SW 1271 (cell line): ENCODE data around the gene ARHGAP10.
A peak's percentile ranks its signal among the peaks of the same experiment; 100 is the strongest.
"Not testable (repeated sequence)": the region's sequence is repeated elsewhere in the genome, so short reads cannot be mapped to it uniquely, and the experiment has no call there.

ENCODE experiments used
- DNase-seq, 2 experiments: peaks; one replicate each; lab custom pipeline; 2025; lab: John Stamatoyannopoulos, UW

Gene ARHGAP10

GRCh38 chr4:147853706-147854105 is 121.8 kb downstream of the ARHGAP10 start:
- no peak for DNase-seq

- DNase-seq, result no peak
Measured at GRCh38 chr4:147854154-147854553, 122.3 kb downstream of the ARHGAP10 start.

GRCh38 chr4:147855571-147856009 is 123.7 kb downstream of the ARHGAP10 start:
- no peak for DNase-seq

DNA sequence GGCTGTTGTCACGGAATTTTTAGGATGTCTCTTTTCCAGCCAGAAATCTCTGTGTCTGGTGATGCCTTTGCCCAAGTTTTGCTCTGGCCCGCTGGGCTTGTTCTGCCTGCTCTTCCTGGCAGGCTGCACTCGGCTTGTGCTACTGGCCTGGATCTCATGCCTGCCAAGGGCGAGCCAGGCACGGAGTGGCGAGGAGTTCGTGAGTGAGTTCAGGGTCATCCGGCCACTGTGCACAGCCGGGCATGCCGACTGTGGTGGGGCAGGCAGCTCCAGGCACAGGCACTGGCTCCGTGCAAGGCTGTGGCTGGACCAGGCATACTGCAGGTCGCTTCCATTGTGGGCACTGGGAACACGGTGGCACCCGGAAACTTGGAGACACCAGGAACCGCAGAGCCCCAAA is 129.1 kb downstream of the ARHGAP10 start:
- no peak for DNase-seq

DNA sequence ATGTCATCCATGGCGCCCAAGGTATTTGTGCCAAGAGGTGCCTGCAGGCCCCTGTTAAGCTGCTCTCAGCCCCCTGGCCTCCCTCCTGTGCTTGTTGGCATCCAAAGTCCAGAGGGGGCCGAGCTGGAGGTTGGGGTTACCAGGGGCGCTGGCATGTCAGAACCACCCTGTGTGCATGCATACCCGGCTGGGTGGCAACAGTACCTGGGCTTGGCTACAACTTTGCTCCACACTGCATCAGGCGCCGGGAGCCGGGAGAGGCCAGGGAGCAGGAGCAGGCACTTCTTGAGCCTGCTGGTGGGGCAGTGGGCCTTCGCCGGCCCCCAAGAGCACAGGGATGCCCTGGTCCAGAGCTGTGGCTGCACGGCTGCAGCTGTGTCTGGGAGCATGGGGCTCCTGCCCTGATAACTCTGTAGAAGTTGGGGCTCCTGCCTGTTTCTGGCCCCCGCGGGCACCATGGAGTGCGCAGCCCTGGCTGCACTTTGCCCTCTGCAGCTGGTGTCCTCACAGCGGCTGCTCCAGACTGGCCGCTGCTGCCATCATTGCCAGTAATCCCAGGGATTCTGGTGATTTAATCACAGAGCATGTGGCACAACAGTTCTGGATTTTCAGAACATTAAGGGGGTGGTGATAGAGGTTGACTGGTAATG is 130.3 kb downstream of the ARHGAP10 start:
- DNase-seq, result no peak

DNA sequence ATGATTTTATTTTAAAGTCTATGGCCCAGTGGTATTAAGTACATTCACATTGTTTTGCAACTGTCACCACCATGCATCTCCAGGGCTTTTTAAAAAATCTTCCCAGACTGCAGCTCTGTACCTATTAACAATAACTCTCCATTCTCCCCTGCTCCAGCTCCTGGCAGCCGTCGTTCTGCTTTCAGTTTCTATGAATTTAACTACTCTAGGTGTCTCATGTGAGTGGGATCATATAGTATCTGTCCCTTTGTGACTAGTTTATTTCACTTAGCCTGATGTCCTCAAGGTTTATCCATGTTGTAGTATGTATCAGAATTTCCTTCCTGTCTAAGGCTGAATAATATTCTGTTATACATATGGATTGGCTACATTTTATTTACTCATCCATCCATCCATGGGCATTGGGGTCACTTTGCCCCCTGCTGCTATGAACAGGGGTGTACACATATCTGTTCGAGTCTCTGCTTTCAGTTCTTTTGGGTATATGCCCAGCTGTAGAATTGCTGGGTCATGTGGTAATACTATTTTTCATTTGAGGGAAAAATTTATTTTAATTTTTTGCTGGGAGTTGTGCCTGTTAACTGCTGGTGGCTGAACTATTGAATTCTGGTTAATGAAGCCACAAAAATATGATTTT is 131.3 kb downstream of the ARHGAP10 start:
- no peak for DNase-seq

DNA sequence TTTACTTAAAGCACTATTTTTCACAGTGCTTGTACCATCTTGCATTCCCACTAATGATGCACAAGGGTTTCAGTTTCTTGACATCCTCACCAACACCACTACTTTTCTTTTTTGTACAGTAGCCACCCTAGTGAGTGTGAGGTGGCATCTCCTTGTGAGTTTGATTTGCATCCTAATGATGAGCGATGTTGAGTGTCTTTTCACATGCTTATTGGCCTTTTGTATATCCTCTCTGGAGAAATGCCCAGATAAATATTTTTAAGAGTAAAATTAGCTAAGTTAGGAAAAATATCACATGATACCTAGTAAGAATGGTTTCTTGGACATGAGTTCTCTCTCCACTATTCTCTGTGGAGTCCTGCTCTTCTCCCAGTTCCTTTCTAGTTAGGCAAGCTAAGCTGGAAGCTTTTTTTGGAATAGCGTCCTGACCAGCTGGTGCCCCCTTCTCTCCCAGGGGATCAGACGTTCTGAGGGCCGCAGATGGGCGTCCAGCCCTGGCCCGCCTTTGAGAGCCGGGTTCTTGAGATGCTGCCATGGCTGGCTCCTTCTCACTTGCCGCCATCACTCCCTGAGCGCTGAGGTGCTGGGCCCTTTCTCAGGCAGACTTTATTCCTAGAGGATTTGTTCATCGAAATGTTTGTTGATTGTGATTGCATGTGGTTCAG is 132.1 kb downstream of the ARHGAP10 start:
- no peak for DNase-seq

DNA sequence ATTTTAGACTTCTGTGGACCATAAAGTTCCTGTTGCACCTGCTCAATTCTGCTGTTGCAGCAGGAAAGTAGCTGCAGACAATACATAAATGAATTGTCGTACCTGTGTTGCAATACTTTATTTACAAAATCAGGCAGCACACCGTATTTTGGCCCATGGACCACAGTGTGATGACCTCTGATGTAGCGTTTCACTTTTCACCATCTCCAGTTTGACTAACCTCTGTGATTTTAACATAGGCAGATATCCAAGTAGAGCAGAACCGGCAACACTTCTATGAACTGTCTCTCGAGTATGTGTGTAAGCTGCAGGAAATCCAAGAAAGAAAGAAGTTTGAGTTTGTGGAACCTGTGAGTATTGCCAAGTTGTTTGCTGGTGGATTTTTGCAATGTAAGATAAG is 132.7 kb downstream of the ARHGAP10 start:
- DNase-seq, result no peak

DNA sequence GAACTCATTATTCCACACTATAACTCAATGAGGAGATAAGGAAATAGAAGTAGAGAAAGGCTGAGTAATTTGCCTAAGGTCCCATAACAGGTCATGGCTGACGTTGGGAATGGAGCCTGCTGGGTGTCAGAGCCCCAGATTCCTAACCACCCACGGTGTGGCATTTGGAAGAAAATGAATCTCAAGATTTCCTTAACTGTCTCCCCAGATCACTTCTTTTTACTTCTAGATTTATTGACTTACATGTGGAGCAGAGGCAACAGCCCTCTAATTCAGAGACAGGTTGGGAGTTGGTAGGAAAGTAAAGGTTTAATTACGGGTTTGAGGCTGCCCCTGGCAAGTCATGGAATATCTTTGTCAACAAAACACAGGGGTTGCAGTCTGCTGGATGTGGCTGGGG is 134.0 kb downstream of the ARHGAP10 start:
- DNase-seq, result no peak

GRCh38 chr4:147866532-147867271 is 134.8 kb downstream of the ARHGAP10 start:
- peak; percentile 8 to 64 for DNase-seq

GRCh38 chr4:147874109-147874508 is 142.2 kb downstream of the ARHGAP10 start:
- DNase-seq, result no peak

DNA sequence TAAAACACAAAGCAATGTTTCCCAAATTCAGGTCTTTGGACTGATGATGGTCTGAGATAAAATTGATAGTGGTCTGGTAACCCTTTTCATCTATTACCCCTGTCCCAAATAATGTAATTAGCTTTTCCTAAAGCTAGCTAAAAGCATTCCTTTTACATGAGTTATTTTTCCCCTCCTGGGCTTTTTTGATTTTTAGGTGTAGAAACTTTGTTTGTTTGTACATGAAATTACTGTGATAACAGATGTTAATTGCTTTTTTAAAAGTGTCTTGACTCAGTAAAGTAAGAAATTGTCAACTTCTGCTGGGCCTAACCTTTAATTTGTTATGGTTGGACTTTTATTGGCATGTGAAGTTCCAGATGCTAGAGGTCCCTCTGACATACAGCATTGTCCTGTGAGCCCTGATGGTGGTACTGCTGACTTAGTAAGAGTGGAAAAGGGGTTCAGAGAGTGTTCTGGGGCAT is 145.5 kb downstream of the ARHGAP10 start:
- no peak for DNase-seq

- DNase-seq, result no peak
Measured at GRCh38 chr4:147879676-147880075, 147.8 kb downstream of the ARHGAP10 start.

- no peak for DNase-seq
Measured at GRCh38 chr4:147880511-147880910, 148.6 kb downstream of the ARHGAP10 start.

GRCh38 chr4:147884536-147884935 is 152.6 kb downstream of the ARHGAP10 start:
- DNase-seq, result no peak

- not testable (repeated sequence) for DNase-seq
Measured at GRCh38 chr4:147885216-147885615, 153.3 kb downstream of the ARHGAP10 start.

DNA sequence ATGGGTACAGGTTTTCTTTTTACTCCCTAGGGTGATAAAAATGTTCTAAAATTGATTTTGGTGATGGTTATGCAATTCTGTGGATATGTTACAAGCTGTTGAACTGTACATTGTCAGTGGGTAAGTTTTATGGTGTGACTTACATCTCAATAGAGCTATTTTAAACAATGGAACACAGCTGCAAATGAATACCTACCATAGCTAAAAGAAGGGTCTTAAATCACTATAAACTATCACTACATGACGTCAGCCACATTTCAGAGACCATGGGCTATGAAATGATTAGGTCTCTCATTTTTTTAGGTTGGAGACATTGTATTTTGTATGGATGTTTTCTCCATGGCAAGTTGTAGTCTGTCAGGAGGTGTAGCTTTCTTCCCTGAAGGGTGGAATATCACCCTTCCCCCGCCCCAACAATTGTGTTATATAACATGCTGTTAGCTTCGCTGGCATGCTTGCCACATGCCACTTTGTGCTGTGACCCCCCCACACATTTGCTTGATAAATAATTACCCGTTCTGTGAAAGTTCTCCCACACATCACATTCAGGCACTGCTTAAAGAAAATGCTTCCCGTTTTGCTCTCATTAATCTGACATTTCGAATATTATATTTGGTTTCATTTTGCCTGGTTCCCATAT is 159.7 kb downstream of the ARHGAP10 start:
- no peak for DNase-seq

DNA sequence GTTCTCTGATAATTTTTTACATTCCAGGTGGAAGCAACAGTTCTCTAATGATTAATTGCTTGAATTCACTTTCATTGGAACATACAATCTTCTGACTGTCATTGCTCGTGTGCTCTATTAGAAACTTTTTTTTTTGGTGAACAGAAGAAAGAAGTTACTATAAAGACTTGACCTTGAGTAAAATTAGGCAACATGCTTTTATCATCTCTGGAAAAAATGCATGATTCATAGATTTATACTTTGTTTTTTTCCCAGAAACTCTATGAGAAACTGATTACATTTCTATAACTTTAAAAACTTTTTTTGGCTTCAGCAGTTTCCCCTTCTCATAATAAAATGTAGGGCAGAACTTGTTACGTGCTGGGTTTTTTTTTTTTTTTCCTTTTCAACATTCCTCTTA is 167.6 kb downstream of the ARHGAP10 start:
- DNase-seq, result no peak

DNA sequence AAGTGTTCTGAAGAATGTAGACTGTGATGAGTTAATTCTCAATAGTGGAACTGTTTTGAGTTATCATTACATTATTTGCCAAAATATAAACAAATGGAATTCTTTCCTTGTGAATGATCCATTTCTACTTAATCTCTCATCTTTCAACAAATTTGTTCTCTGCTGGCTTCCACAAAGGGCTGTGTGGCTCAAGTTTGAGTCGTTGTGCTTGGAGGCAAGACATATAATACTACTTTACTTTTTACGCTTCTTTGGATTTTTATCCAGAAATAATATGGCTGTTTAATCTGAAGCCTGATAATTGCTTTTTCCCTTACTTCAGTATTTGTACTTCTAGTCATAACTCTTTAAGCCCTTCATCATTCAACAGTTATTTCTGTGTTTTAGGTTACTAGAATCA is 169.5 kb downstream of the ARHGAP10 start:
- no peak for DNase-seq

GRCh38 chr4:147901916-147902315 is 170.0 kb downstream of the ARHGAP10 start:
- no peak for DNase-seq

DNA sequence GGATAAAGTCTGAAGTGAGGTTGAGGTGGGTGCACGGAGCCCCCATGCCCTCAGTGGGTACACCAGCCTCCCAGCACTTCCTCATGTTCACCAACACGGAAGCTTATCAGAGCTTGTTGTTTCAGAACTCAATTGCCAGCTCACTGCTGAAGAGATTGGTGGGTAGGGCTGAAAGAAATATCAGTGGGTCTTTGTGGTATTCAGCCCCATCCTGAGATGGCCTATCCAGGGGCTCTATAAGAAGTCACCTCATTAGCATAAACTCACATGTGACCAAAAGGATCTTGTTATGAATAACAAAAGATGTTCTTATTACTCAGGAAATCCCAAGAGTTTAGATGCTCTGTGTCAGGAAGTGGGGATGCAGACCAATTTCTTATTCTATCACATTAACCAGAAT is 177.3 kb downstream of the ARHGAP10 start:
- DNase-seq, result no peak

GRCh38 chr4:147910315-147910714 is 178.4 kb downstream of the ARHGAP10 start:
- DNase-seq, result no peak
